OCI-LY7 (cell line): ENCODE measurements around the gene RGS8. TPM values are rescaled to one million over a fixed set of nuclear protein-coding genes. Genes with fewer than 3 reads are reported as not detected.

ENCODE experiments used
- BruUV-seq: library from RNA; stranded (reverse); fragments of 400-500 nt; replicated peaks from 2 replicates; lab custom pipeline; 2021; lab: Mats Ljungman, UMichigan
- CTCF ChIA-PET: fragments of 300-600 bp; sonication (Branson Sonifier 250); formaldehyde crosslinking; loops from one replicate; lab custom pipeline; 2022; ENCODE audit warnings: antibody characterized with exemption; ENCODE audit not compliant: unreplicated experiment; lab: Charles Lee
- POLR2A ChIA-PET: fragments of 300-600 bp; sonication (Branson Sonifier 250); formaldehyde crosslinking; loops from one replicate; lab custom pipeline; 2022; ENCODE audit warnings: antibody characterized with exemption; lab: Charles Lee
- DNase-seq: peaks from one replicate; pipeline ENCODE4 v3.0.0-alpha.2; 2015; ENCODE audit warnings: low spot score
- H2AFZ ChIP-seq: fragments of 200-600 bp; sonication (generic), shearing (Covaris generic); 2 replicates; pipeline ENCODE4 v1.6.1; 2014; ENCODE audit warnings: mild to moderate bottlenecking, antibody characterized with exemption, low read length, moderate library complexity
- H3K27ac ChIP-seq: fragments of 200-600 bp; sonication (generic); 2 replicates; pipeline ENCODE4 v1.5.1; 2014; ENCODE audit warnings: mixed run types, low read depth, mild to moderate bottlenecking, moderate library complexity, low read length, inconsistent platforms; ENCODE audit not compliant: poor library complexity, severe bottlenecking
- H3K36me3 ChIP-seq: fragments of 200-600 bp; sonication (generic); 2 replicates; pipeline ENCODE4 v1.6.1; 2014; ENCODE audit warnings: mild to moderate bottlenecking, antibody characterized with exemption, low read length, moderate library complexity, mixed read lengths; ENCODE audit not compliant: insufficient read depth
- H3K4me1 ChIP-seq: fragments of 200-600 bp; sonication (generic); 2 replicates; pipeline ENCODE4 v1.5.1; 2014; ENCODE audit warnings: mild to moderate bottlenecking, low read length; ENCODE audit not compliant: insufficient read depth, poor library complexity, severe bottlenecking
- H3K4me2 ChIP-seq: fragments of 200-600 bp; sonication (generic); 2 replicates; pipeline ENCODE4 v1.6.1; 2014; ENCODE audit warnings: mild to moderate bottlenecking, low read length
- H3K4me3 ChIP-seq: fragments of 200-600 bp; sonication (generic); 2 replicates; pipeline ENCODE4 v1.5.1; 2014; ENCODE audit warnings: mild to moderate bottlenecking, low read depth, low read length; ENCODE audit not compliant: poor library complexity, severe bottlenecking
- H3K79me2 ChIP-seq: fragments of 200-600 bp; sonication (generic); 2 replicates; pipeline ENCODE4 v1.6.1; 2016; ENCODE audit warnings: low read depth, mild to moderate bottlenecking, low read length, moderate library complexity, mixed read lengths; ENCODE audit not compliant: insufficient read depth
- H3K9me2 ChIP-seq: fragments of 200-600 bp; sonication (generic); 2 replicates; pipeline ENCODE4 v1.6.1; 2016; ENCODE audit warnings: mild to moderate bottlenecking, low read length, mixed read lengths; ENCODE audit not compliant: insufficient read depth
- H3K9me3 ChIP-seq: fragments of 200-600 bp; sonication (generic); 2 replicates; pipeline ENCODE4 v1.6.1; 2014; ENCODE audit warnings: mild to moderate bottlenecking, mixed run types, low read length, mixed read lengths
- H4K20me1 ChIP-seq: fragments of 200-600 bp; sonication (generic); 2 replicates; pipeline ENCODE4 v1.6.1; 2014; ENCODE audit warnings: mild to moderate bottlenecking, antibody characterized with exemption, low read length, moderate library complexity, mixed read lengths; ENCODE audit not compliant: insufficient read depth
- EZH2phosphoT487 ChIP-seq: fragments of 200-600 bp; sonication (generic); IDR thresholded peaks from 2 replicates; pipeline ENCODE4 v1.6.1; 2018; ENCODE audit warnings: low read depth, borderline replicate concordance, mild to moderate bottlenecking, mixed run types, antibody characterized with exemption, low read length, moderate library complexity, mixed read lengths
- intact Hi-C: fragments of 100-400 bp; cut with micrococcal nuclease; formaldehyde crosslinking; loops from one replicate; pipeline ENCODE4 v1.10.0; 2022; ENCODE audit not compliant: unreplicated experiment
- total RNA-seq, 2 experiments: library from RNA; depleted of rRNA in 1 of 2; stranded (reverse); fragments of >200 nt in 1 of 2; shearing (Covaris generic) in 1 of 2; gene quantifications; 2 replicates each; pipeline ENCODE4 v1.2.3, GENCODE V29; 2014 to 2022
- TF ChIP-seq, protein P1 (sequence below): fragments of 200-600 bp; sonication (generic); conservative IDR thresholded peaks from 2 replicates; pipeline ENCODE4 v1.5.1; 2014; ENCODE audit warnings: mild to moderate bottlenecking, antibody characterized with exemption, low read length, moderate library complexity, mixed read lengths

The RGS8 gene
- total RNA-seq, 2 experiments from 2014 or later: 1.2 TPM; not detected in 1

DNA sequence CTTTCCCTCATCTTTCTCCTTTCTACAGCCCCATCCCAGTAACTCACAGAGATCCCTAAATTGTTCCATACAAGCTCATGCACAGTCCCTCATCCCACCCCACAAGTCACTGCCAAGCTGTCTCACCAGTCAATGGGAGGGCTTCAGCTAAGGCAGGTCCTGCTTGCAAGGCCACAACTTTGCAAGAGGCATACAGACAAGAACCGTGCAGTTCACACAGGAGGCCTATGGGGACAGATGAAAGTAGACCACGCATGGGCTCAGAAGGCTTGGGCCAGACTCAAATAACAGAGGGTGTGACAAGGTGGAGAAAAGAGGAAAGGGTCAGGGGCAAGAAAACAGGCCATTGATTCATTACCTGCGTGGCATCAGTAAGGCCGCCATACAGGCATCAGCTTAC is 15.1 kb downstream of the RGS8 start:
- ChIA-PET POLR2A (interaction anchor here (1.0 to 3.7 kb wide), 3 partner anchors 13 to 45 kb away, joined by 3 to 32 read pairs (median 3); no protein-coding TSS in a partner anchor), CTCF (interaction anchor here (1.0 kb wide), 1 partner anchor 69 kb away, joined by 3 read pairs; no protein-coding TSS in a partner anchor)
- no peak for TF ChIP-seq EZH2phosphoT487
- Histone ChIP-seq H3K9me2 (no peaks in the 10 kb centered on the region), H3K4me1 (peaks cover 47% of the 10 kb centered on the region), H3K79me2 (no peaks in the 10 kb centered on the region), H3K4me3 (no peak overlapping the region), H3K36me3 (no peaks in the 10 kb centered on the region), H2AFZ (no peak overlapping the region), H3K4me2 (no peak overlapping the region), H3K27ac (no peak overlapping the region), H4K20me1 (no peaks in the 10 kb centered on the region), H3K9me3 (no peaks in the 10 kb centered on the region)
- BruUV-seq: no TSS peak
- intact Hi-C loops: no loop called here
- DNase-seq: no peak

GRCh38 chr1:182668521-182669054 is 15.8 kb downstream of the RGS8 start:
- POLR2A ChIA-PET: interaction anchor here (0.9 to 3.7 kb wide), 6 partner anchors 10 to 44 kb away, joined by 3 to 32 read pairs (median 4); no protein-coding TSS in a partner anchor
- DNase-seq: no peak
- Histone ChIP-seq H3K9me2 (no peaks in the 10 kb centered on the region), H4K20me1 (no peaks in the 10 kb centered on the region), H3K4me3 (no peak overlapping the region), H3K36me3 (no peaks in the 10 kb centered on the region), H3K27ac (no peak overlapping the region), H3K9me3 (no peaks in the 10 kb centered on the region), H3K4me2 (0 out of 2 replicates have a peak overlapping the region, but pooled peaks have one; percentile 1), H3K4me1 (peaks cover 50% of the 10 kb centered on the region), H3K79me2 (no peaks in the 10 kb centered on the region), H2AFZ (peak overlapping the region; percentile 31; the same call in 1 of the 2 replicates)
- intact Hi-C loops: no loop called here
- CTCF ChIA-PET: interaction anchor here (1.0 kb wide), 1 partner anchor 68 kb away, joined by 3 read pairs; no protein-coding TSS in a partner anchor
- BruUV-seq: no TSS peak
- TF ChIP-seq, protein P1, sequence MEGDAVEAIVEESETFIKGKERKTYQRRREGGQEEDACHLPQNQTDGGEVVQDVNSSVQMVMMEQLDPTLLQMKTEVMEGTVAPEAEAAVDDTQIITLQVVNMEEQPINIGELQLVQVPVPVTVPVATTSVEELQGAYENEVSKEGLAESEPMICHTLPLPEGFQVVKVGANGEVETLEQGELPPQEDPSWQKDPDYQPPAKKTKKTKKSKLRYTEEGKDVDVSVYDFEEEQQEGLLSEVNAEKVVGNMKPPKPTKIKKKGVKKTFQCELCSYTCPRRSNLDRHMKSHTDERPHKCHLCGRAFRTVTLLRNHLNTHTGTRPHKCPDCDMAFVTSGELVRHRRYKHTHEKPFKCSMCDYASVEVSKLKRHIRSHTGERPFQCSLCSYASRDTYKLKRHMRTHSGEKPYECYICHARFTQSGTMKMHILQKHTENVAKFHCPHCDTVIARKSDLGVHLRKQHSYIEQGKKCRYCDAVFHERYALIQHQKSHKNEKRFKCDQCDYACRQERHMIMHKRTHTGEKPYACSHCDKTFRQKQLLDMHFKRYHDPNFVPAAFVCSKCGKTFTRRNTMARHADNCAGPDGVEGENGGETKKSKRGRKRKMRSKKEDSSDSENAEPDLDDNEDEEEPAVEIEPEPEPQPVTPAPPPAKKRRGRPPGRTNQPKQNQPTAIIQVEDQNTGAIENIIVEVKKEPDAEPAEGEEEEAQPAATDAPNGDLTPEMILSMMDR: no peak
- TF ChIP-seq EZH2phosphoT487: no peak

DNA sequence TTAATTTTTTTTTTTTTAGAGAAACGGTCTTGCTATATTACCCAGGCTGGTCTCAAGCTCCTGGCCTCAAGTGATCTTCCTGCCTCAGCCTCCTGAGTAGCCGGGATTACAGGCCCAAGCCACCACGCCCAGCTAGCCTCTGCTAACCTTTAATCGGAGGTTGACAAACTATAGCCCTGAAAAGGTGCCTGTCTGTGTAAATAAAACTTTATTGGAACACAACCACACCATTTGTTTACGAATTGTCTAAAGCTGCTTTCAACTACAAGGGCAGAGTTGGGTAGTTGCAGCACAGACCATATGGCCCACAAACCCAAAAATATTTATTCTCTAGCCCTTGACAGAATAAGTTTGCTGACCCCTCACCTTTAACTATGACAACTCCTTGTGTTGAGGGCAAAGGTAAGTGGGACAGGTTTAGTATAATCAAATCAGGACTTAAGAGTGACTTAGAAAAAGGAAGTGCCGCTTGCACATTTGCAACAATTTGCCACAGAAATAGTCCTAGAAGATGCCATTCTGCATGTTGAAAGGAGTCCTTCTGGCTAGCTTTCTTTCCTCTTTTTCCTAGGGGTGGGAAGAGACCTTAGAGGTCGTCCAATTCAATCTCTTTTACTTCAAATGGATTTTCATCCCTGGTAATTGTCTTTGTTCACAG is 16.4 kb downstream of the RGS8 start:
- Histone ChIP-seq H3K4me1 (peaks cover 45% of the 10 kb centered on the region), H4K20me1 (no peaks in the 10 kb centered on the region), H3K4me3 (no peak overlapping the region), H3K27ac (no peak overlapping the region), H2AFZ (peak overlapping the region; percentile 31; the same call in 1 of the 2 replicates), H3K9me2 (no peaks in the 10 kb centered on the region), H3K36me3 (no peaks in the 10 kb centered on the region), H3K79me2 (no peaks in the 10 kb centered on the region), H3K9me3 (no peaks in the 10 kb centered on the region), H3K4me2 (0 out of 2 replicates have a peak overlapping the region, but pooled peaks have one; percentile 1)
- intact Hi-C loops: no loop called here
- POLR2A ChIA-PET: interaction anchor here (0.8 to 3.7 kb wide), 6 partner anchors 10 to 64 kb away, joined by 3 to 32 read pairs (median 10); partner anchors contain the start of gene RGS16
- CTCF ChIA-PET: interaction anchor here (1.0 kb wide), 1 partner anchor 67 kb away, joined by 3 read pairs; no protein-coding TSS in a partner anchor
- BruUV-seq: no TSS peak
- DNase-seq: no peak
- TF ChIP-seq, protein P1: no peak
- TF ChIP-seq EZH2phosphoT487: no peak
